Ascending aorta (tissue), 2 donors: ENCODE measurements around the gene CEP192. TPM values are rescaled to one million over a fixed set of nuclear protein-coding genes. Genes with fewer than 3 reads are reported as not detected.
"Not testable (repeated sequence)": the region's sequence is repeated elsewhere in the genome, so short reads cannot be mapped to it uniquely, and the experiment has no call there.

ENCODE experiments used
- DNase-seq, 2 donors: peaks; one replicate each; pipeline ENCODE4 v3.0.0-alpha.2; 2019; ENCODE audit warnings: low spot score in 2 of 2
- H3K27ac ChIP-seq, 2 donors: fragments of 200-600 bp; sonication (generic); one replicate each; pipeline ENCODE4 v1.5.1; 2016 to 2017; ENCODE audit warnings: mild to moderate bottlenecking in 1 of 2
- H3K27me3 ChIP-seq: fragments of 200-600 bp; sonication (generic); one replicate; pipeline ENCODE4 v1.5.1; 2017
- H3K36me3 ChIP-seq, 2 donors: fragments of 200-600 bp; sonication (generic); one replicate each; pipeline ENCODE4 v1.5.1; 2016
- H3K4me1 ChIP-seq, 2 donors: fragments of 200-600 bp; sonication (generic); one replicate each; pipeline ENCODE4 v1.5.1; 2016 to 2017; ENCODE audit warnings: mild to moderate bottlenecking in 1 of 2
- H3K4me3 ChIP-seq, 2 donors: fragments of 200-600 bp; sonication (generic); one replicate each; pipeline ENCODE4 v1.5.1; 2016 to 2017; ENCODE audit warnings: mild to moderate bottlenecking in 1 of 2
- H3K9me3 ChIP-seq, 2 donors: fragments of 200-600 bp; sonication (generic); one replicate each; pipeline ENCODE4 v1.5.1; 2016
- CTCF ChIP-seq, 3 experiments: fragments of 200-600 bp in 2 of 3; fragments of 450-650 bp in 1 of 3; sonication (generic) in 2 of 3; IDR thresholded peaks; one replicate each; pipeline ENCODE4 v1.5.1; 2016 to 2019; ENCODE audit warnings: antibody characterized with exemption in 3 of 3, mild to moderate bottlenecking in 1 of 3, moderate library complexity in 1 of 3
- intact Hi-C: fragments of 100-400 bp; cut with DNase I; formaldehyde crosslinking; loops from one replicate; pipeline ENCODE4 v1.15.1; 2023
- total RNA-seq: library from RNA; depleted of rRNA; stranded (reverse); fragments of >200 nt; gene quantifications from one replicate; pipeline ENCODE4 v1.1.0, GENCODE V29; 2016

The CEP192 gene
- total RNA-seq, 1 donor from 2014 or later: 3.1 TPM

GRCh38 chr18:13086906-13087305 is 95.7 kb downstream of the CEP192 start:
- Histone ChIP-seq H3K36me3 (peaks cover 9 to 45% of the 10 kb centered on the region in 2 donors), H3K27ac (no peak overlapping the region), H3K9me3 (no peaks in the 10 kb centered on the region), H3K4me3 (no peak overlapping the region), H3K27me3 (no peaks in the 10 kb centered on the region), H3K4me1 (no peaks in the 10 kb centered on the region)
- DNase-seq: no peak
- TF ChIP-seq CTCF (IDR thresholded peaks at IDR 0.05): no peak
- intact Hi-C loops: no loop called here

GRCh38 chr18:13095466-13095865 is 104.3 kb downstream of the CEP192 start:
- no peak for TF ChIP-seq CTCF (IDR thresholded peaks at IDR 0.05)
- H3K4me3 ChIP-seq: no peak overlapping the region
- no peaks in the 10 kb centered on the region for H3K27me3 ChIP-seq
- no peaks in the 10 kb centered on the region for H3K4me1 ChIP-seq
- H3K27ac ChIP-seq: no peak overlapping the region
- no peaks in the 10 kb centered on the region for H3K9me3 ChIP-seq
- H3K36me3 ChIP-seq: peaks cover 40 to 59% of the 10 kb centered on the region in 2 donors
- no peak for DNase-seq
- intact Hi-C loops: no loop called here

GRCh38 chr18:13096232-13096631 is 105.1 kb downstream of the CEP192 start:
- Histone ChIP-seq H3K9me3 (no peaks in the 10 kb centered on the region), H3K36me3 (peaks cover 41 to 58% of the 10 kb centered on the region in 2 donors), H3K4me3 (no peak overlapping the region), H3K27me3 (no peaks in the 10 kb centered on the region), H3K27ac (no peak overlapping the region), H3K4me1 (no peaks in the 10 kb centered on the region)
- no peak for DNase-seq
- intact Hi-C loops: no loop called here
- TF ChIP-seq CTCF (IDR thresholded peaks at IDR 0.05): no peak

- DNase-seq: no peak
- Histone ChIP-seq H3K27ac (no peak overlapping the region), H3K27me3 (no peaks in the 10 kb centered on the region), H3K4me1 (no peaks in the 10 kb centered on the region), H3K36me3 (peaks cover 43 to 61% of the 10 kb centered on the region in 2 donors), H3K4me3 (no peak overlapping the region), H3K9me3 (no peaks in the 10 kb centered on the region)
- no peak for TF ChIP-seq CTCF (IDR thresholded peaks at IDR 0.05)
- intact Hi-C loops: no loop called here
Measured at GRCh38 chr18:13096719-13097118, 105.6 kb downstream of the CEP192 start.

GRCh38 chr18:13098104-13098503 is 106.9 kb downstream of the CEP192 start:
- peaks cover 50 to 75% of the 10 kb centered on the region in 2 donors for H3K36me3 ChIP-seq
- DNase-seq, intact Hi-C loops, H3K4me1 ChIP-seq, H3K9me3 ChIP-seq, H3K27ac ChIP-seq, H3K27me3 ChIP-seq, H3K4me3 ChIP-seq: not testable (repeated sequence)

GRCh38 chr18:13099113-13099512 is 108.0 kb downstream of the CEP192 start:
- H3K9me3 ChIP-seq: no peaks in the 10 kb centered on the region
- TF ChIP-seq CTCF (IDR thresholded peaks at IDR 0.05): no peak
- intact Hi-C loops: no loop called here
- H3K36me3 ChIP-seq: peaks cover 52 to 77% of the 10 kb centered on the region in 2 donors
- H3K4me3 ChIP-seq: no peak overlapping the region
- H3K27me3 ChIP-seq: no peaks in the 10 kb centered on the region
- H3K27ac ChIP-seq: no peak overlapping the region
- H3K4me1 ChIP-seq: no peaks in the 10 kb centered on the region
- DNase-seq: no peak
